K562 (cell line): ENCODE results near the gene KDM2A. TPM values are rescaled to one million over a fixed set of nuclear protein-coding genes. Genes with fewer than 3 reads are reported as not detected.

Source experiments
- ATAC-seq: fragments of 200-7000 bp; cut with Tn5 transposase; 3 replicates; pipeline ENCODE4 v1.9.1; 2020; ENCODE audit warnings: moderate library complexity
- BruUV-seq: library from RNA; stranded (reverse); fragments of 400-500 nt; replicated peaks from 2 replicates; lab custom pipeline; 2021; lab: Mats Ljungman, UMichigan
- CTCF ChIA-PET: fragments of 300-600 bp; formaldehyde crosslinking; extraction: SDS; loops from one replicate; lab custom pipeline; 2021; ENCODE audit warnings: low intra/inter-chr PET ratio; lab: Yijun Ruan, JAX
- POLR2A ChIA-PET: fragments of 300-600, 350-650 bp; sonication (Branson Sonifier 250); formaldehyde crosslinking; extraction: SDS; loops from one replicate; lab custom pipeline; 2021; ENCODE audit warnings: antibody characterized with exemption, inconsistent platforms; lab: Yijun Ruan, JAX
- DNase-seq, 4 experiments: peaks; one replicate each; pipeline versions ENCODE4 v3.0.0 to v3.0.0-alpha.2; 2011 to 2018; ENCODE audit warnings: low spot score in 3 of 4, mixed read lengths in 3 of 4; ENCODE audit errors: extremely low read depth in 1 of 4
- FAIRE-seq: peaks from 2 replicates; lab custom pipeline; 2011; peaks lifted over from hg19 to GRCh38; lab: Jason Lieb, UNC
- H2AFZ ChIP-seq: 2 replicates; pipeline ENCODE4 v1.6.0; 2011; ENCODE audit warnings: low read depth, low read length, control low read depth, inconsistent platforms
- H3K27ac ChIP-seq: fragments of 200-600 bp; 3 replicates; pipeline ENCODE4 v1.8.0; 2011; ENCODE audit warnings: low read depth, mild to moderate bottlenecking, control low read depth, inconsistent platforms, low read length, moderate library complexity, mixed read lengths; ENCODE audit errors: extremely low read depth
- H3K27me3 ChIP-seq, 2 experiments: fragments of 300-600 bp in 1 of 2; 2 replicates in 1 of 2; 3 replicates in 1 of 2; pipeline versions ENCODE4 v1.6.0 to v1.8.0; 2011; ENCODE audit warnings: inconsistent platforms in 2 of 2, low read length in 2 of 2, mild to moderate bottlenecking in 1 of 2, mixed read lengths in 1 of 2, moderate library complexity in 1 of 2; ENCODE audit not compliant: control insufficient read depth in 2 of 2, insufficient read depth in 2 of 2
- H3K36me3 ChIP-seq: fragments of 300-600 bp; 3 replicates; pipeline ENCODE4 v1.8.0; 2011; ENCODE audit warnings: mild to moderate bottlenecking, low read length, inconsistent platforms; ENCODE audit not compliant: control insufficient read depth, insufficient read depth
- H3K4me1 ChIP-seq, 2 experiments: fragments of 200-600 bp in 1 of 2; replicated peaks in 1 of 2; 2 replicates in 1 of 2; 3 replicates in 1 of 2; pipeline versions ENCODE4 v1.5.1 to v1.8.0; 2011; ENCODE audit warnings: inconsistent platforms in 2 of 2, low read length in 2 of 2, mild to moderate bottlenecking in 1 of 2, mixed read lengths in 1 of 2, moderate library complexity in 1 of 2; ENCODE audit not compliant: control insufficient read depth in 2 of 2, insufficient read depth in 2 of 2
- H3K4me2 ChIP-seq: 2 replicates; pipeline ENCODE4 v1.6.1; 2011; ENCODE audit warnings: low read length, control low read depth, inconsistent platforms, mixed read lengths; ENCODE audit not compliant: insufficient read depth
- H3K4me3 ChIP-seq: fragments of 200-600 bp; sonication (generic), shearing (Covaris generic); 2 replicates; pipeline ENCODE4 v1.5.1; 2016; ENCODE audit warnings: control low read depth, inconsistent platforms
- H3K79me2 ChIP-seq: fragments of 200-600 bp; 3 replicates; pipeline ENCODE4 v1.8.0; 2011; ENCODE audit warnings: low read length, inconsistent platforms; ENCODE audit not compliant: control insufficient read depth, insufficient read depth
- H3K9ac ChIP-seq, 2 experiments: 2 replicates each; pipeline versions ENCODE4 v1.6.0 to v1.6.1; 2011; ENCODE audit warnings: low read depth in 2 of 2, low read length in 2 of 2, control low read depth in 1 of 2, inconsistent platforms in 1 of 2, mild to moderate bottlenecking in 1 of 2, mixed read lengths in 1 of 2; ENCODE audit not compliant: insufficient read depth in 1 of 2
- H3K9me1 ChIP-seq: one replicate; pipeline ENCODE4 v1.6.0; 2011; ENCODE audit warnings: inconsistent platforms, mild to moderate bottlenecking, low read length, moderate library complexity; ENCODE audit not compliant: control insufficient read depth, insufficient read depth
- H3K9me3 ChIP-seq: replicated peaks from 2 replicates; pipeline ENCODE4 v1.5.1; 2011; ENCODE audit warnings: low read depth, low read length, inconsistent platforms; ENCODE audit not compliant: control insufficient read depth, insufficient read depth
- H4K20me1 ChIP-seq: replicated peaks from 2 replicates; pipeline ENCODE4 v1.6.1; 2011; ENCODE audit warnings: low read length, inconsistent platforms, mixed read lengths; ENCODE audit not compliant: control insufficient read depth, insufficient read depth
- DPF2 ChIP-seq: fragments of 450-650 bp; IDR thresholded peaks from 2 replicates; pipeline ENCODE4 v1.6.1; 2016
- PML ChIP-seq: IDR thresholded peaks from 2 replicates; pipeline ENCODE4 v1.6.1; 2012; ENCODE audit warnings: low read length, inconsistent platforms
- SIN3A ChIP-seq, 2 experiments: fragments of 150-350 bp in 1 of 2; IDR thresholded peaks; 2 replicates each; pipeline ENCODE4 v1.6.1; 2011 to 2016; ENCODE audit warnings: borderline replicate concordance in 2 of 2, low read depth in 2 of 2, low read length in 2 of 2, mild to moderate bottlenecking in 2 of 2, moderate library complexity in 2 of 2; ENCODE audit not compliant: control insufficient read depth in 1 of 2
- THAP12 ChIP-seq: fragments of 250-450 bp; sonication (Bioruptor Pico); IDR thresholded peaks from 2 replicates; pipeline ENCODE4 v1.9.0; 2021; ENCODE audit warnings: mild to moderate bottlenecking, inconsistent platforms
- ZC3H8 ChIP-seq: fragments of 450-650 bp; IDR thresholded peaks from 2 replicates; pipeline ENCODE4 v1.6.1; 2017
- ZEB2 ChIP-seq: fragments of 450-650 bp; IDR thresholded peaks from 2 replicates; pipeline ENCODE4 v1.6.1; 2016
- WGBS: fragments of 100-300 bp; shearing (Covaris generic); methylation state at CpG from one replicate; pipeline ENCODE4 v1.1.6; 2016; ENCODE audit warnings: low coverage, mixed read lengths; ENCODE audit not compliant: insufficient coverage; ENCODE audit errors: missing lambda C conversion rate; 5-methylcytosine and 5-hydroxymethylcytosine counted together
- in situ Hi-C: fragments of 300-500 bp; cut with MboI; formaldehyde crosslinking; loops from 4 replicates; pipeline ENCODE4 v1.15.0; 2018; ENCODE audit warnings: inconsistent platforms, mixed read lengths
- intact Hi-C: fragments of 100-400 bp; cut with micrococcal nuclease; formaldehyde crosslinking; loops from 2 replicates; pipeline ENCODE4 v1.14.2; 2022
- polyA plus RNA-seq, 8 experiments: library from polyadenylated mRNA; depleted of rRNA in 4 of 8; stranded (reverse) in 5 of 8; unstranded in 3 of 8; fragments of >200 nt; fragmentation: Nextera tagmentation in 2 of 8; fragmentation: Illumina TruSeq in 1 of 8; extraction: Ambion mirVana in 2 of 8; extraction: Trizol in 1 of 8; gene quantifications; 2 replicates each; pipeline versions ENCODE4 v1.2.1 to v1.2.3, GENCODE V29; 2011 to 2014; ENCODE audit warnings: inconsistent platforms in 1 of 8, missing spikeins in 1 of 8
- total RNA-seq, 7 experiments: library from RNA; depleted of rRNA in 6 of 7; stranded (reverse); fragments of >200 nt in 6 of 7; fragmentation: Illumina TruSeq in 2 of 7; extraction: Trizol in 2 of 7; gene quantifications; 2 replicates each; pipeline versions ENCODE4 v1.2.1 to v1.2.3, GENCODE V29; 2011 to 2021; ENCODE audit warnings: low replicate concordance in 1 of 7
- TF ChIP-seq, protein P1 (sequence below): fragments of 450-650 bp; IDR thresholded peaks from one replicate; pipeline ENCODE4 v1.6.1; 2018; ENCODE audit warnings: mild to moderate bottlenecking, moderate library complexity; ENCODE audit not compliant: partially characterized antibody

The KDM2A gene
- total and polyA plus RNA-seq, 9 of the 15 experiments (the other 6 are each of a cell fraction or from before 2014, with no cell fraction given): 5.0 to 39.3 (median 21.3) TPM

- H3K9ac ChIP-seq: no peak overlapping the region
- in situ Hi-C loops (no loop called here), intact Hi-C loops (no loop called here)
- no peak overlapping the region for H3K4me2 ChIP-seq
- DNase-seq (peak in 1 of 4 experiments; percentile 17), FAIRE-seq (no peak), ATAC-seq (no peak)
- H2AFZ ChIP-seq: no peak overlapping the region
- no peaks in the 10 kb centered on the region for H3K9me1 ChIP-seq
- H3K4me1 ChIP-seq: peaks cover 4 to 10% of the 10 kb centered on the region in 2 experiments; a peak in 4 of 5 replicates
- CTCF ChIA-PET: no interaction called here
- no TSS peak for BruUV-seq
- no peak overlapping the region for H3K27ac ChIP-seq
- H3K79me2 ChIP-seq: peaks cover 37% of the 10 kb centered on the region
- POLR2A ChIA-PET: interaction anchor here (0.7 to 2.3 kb wide), 3 partner anchors 11 to 28 kb away, joined by 3 to 8 read pairs (median 4); no protein-coding TSS in a partner anchor
- H3K36me3 ChIP-seq: peaks cover 36% of the 10 kb centered on the region
- no peaks in the 10 kb centered on the region for H3K9me3 ChIP-seq
- WGBS: 92% methylated on average over 5 of the region's 5 CpGs
- H4K20me1 ChIP-seq: no peaks in the 10 kb centered on the region; the same call in 1 of the 2 replicates
- H3K4me3 ChIP-seq: no peak overlapping the region
- no peaks in the 10 kb centered on the region for H3K27me3 ChIP-seq
- TF ChIP-seq DPF2 (no peak), SIN3A (IDR thresholded peaks at IDR 0.05; ENCODE audit: borderline replicate concordance in 2 of 2, control insufficient read depth in 1 of 2, low read depth in 2 of 2, low read length in 2 of 2) (no peak), THAP12 (CRISPR knock-in tag) (no peak), PML (no peak), ZEB2 (no peak), ZC3H8 (no peak)
- TF ChIP-seq, protein P1, sequence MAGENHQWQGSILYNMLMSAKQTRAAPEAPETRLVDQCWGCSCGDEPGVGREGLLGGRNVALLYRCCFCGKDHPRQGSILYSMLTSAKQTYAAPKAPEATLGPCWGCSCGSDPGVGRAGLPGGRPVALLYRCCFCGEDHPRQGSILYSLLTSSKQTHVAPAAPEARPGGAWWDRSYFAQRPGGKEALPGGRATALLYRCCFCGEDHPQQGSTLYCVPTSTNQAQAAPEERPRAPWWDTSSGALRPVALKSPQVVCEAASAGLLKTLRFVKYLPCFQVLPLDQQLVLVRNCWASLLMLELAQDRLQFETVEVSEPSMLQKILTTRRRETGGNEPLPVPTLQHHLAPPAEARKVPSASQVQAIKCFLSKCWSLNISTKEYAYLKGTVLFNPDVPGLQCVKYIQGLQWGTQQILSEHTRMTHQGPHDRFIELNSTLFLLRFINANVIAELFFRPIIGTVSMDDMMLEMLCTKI: no peak
Observed at GRCh38 chr11:67179892-67180490, 60.9 kb downstream of the KDM2A start.
